HG03135 (cell line): ENCODE data around the gene EPB41L2.
"Not testable (repeated sequence)": the region's sequence is repeated elsewhere in the genome, so short reads cannot be mapped to it uniquely, and the experiment has no call there.

Experiments
- ATAC-seq: cut with Tn5 transposase; IDR thresholded peaks from one replicate; pipeline ENCODE4 v1.9.1; 2021; ENCODE audit warnings: mild to moderate bottlenecking, moderate library complexity; ENCODE audit not compliant: unreplicated experiment

The EPB41L2 gene

DNA sequence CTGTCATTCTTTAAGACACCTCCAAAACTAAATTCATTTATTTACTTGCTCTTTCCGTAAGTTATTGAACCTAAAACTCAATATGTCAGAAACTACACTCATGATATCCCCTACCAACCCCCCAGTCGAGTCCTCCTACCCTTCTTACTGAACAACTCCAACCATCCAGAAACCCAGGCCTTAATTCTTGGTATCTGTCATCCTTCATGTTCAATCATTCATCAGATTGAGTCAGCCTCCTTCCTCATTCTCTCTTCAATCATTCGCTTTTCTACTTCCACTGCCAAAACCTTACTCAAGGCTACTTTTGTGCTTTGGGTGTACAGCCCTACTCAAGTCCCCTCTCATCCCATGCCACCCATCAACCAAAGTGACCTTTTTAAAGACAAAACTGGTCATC lies 140.1 kb downstream of the EPB41L2 start:
- ATAC-seq: no peak

DNA sequence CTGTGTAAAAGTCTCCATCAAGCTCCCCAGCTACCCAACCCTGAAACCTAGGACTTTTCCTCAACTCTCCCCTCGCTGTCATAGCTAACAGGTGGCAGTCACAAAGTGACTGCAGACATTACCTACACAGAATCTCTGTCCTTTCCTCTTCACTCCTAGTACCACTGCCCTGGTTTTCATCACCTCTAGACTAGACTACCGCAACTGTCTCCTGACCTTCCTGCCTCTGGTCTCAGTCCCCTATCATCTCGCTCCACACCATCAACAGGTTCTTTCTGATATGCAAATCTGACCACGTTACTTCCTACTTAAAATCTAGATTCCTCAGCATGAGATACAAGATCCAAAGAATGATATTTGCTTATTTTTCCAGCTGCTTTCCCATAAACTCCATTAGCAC lies 142.1 kb downstream of the EPB41L2 start:
- ATAC-seq: no peak

DNA sequence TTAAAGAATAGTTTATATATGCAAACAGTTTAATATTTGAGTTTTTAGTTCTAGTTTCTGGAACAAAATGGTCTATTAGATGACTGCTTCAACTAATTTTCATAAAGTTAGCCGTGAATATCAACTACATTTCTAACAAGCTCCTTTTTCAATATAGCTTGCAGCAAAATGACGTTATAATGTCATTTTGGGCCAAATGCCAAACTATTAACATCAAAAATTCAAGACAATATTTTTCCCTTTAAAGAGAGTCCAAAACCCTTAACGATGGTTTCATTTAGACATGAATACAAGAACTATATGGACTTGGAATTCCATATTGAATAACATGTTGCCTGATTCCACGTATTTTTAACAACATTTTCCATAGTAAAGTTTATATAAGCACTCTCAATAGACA lies 144.9 kb downstream of the EPB41L2 start:
- no peak for ATAC-seq

DNA sequence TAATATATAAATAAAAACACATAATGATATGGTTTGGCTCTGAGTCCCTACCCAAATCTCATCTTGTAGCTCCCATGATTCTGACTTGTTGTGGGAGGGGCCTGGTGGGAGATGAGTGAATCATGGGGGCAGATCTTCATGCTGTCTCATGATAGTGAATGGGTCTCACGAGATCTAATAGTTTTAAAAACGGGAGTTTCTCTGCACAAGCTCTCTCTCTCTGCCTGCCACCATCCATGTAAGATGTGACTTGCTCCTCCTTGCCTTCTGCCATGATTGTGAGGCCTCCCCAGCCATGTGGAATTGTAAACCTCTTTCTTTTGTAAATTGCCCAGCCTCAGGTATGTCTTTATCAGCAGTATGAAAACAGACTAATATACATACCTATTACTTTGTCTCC lies 147.4 kb downstream of the EPB41L2 start:
- ATAC-seq: not testable (repeated sequence)

DNA sequence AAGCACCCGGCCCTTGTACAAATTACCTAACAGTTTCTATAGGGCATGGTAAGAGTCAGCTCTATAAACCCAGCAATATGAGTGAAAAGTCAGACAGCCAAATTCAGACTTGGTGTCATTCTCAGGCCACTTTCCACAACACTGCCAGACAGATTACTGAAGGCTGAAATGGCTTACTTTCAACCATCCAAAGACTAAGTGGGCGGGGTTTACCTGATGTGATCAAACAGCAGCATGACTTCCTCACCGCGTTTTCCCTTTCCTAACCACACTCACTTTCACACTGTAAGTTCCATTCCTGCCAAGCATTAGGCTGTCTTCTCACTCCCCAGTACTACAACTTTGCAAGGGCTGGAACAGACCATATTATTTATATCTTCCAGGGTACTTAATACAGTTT lies 149.9 kb downstream of the EPB41L2 start:
- peak; percentile 85 for ATAC-seq

GRCh38 chr6:130912434-130912833 lies 150.6 kb downstream of the EPB41L2 start:
- ATAC-seq: no peak

DNA sequence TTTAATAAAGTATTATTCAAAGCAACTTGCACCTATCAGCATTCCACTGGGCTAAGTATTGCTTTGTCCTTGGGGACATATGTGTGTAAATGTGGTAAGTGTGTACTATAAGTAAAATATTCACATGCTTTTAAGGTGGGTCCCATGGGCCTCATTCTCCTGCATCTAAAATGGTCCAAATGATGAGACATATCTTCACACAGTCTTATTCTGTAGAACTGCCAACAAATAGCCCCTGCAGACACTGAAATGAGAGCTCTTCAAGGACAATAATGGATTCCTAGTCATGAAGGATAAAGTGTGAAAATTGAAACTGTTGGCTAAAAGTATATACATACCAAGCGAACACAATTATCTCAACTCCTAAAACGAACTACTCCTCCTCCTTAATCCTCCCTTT lies 154.1 kb downstream of the EPB41L2 start:
- ATAC-seq: no peak

DNA sequence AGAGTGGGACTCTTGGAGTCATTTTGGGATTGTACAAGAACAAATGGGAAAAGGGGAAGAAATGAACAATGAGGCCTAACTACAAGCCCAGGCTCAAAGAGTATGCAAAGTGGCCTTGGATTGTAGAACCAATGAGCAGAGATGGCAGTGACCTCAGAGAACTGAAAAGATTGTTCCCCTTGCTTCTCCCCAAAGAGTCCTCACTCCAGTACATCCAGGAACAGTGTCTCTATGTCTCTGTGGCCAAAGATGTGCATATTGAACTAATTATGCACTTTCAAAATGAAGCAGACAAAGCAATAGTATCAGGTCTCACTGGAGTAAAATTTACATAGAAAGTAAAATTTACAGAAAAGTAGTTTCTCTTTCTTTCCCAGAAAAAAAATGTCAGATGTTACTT lies 154.9 kb downstream of the EPB41L2 start:
- ATAC-seq: no peak

GRCh38 chr6:130907687-130908086 lies 155.4 kb downstream of the EPB41L2 start:
- no peak for ATAC-seq

DNA sequence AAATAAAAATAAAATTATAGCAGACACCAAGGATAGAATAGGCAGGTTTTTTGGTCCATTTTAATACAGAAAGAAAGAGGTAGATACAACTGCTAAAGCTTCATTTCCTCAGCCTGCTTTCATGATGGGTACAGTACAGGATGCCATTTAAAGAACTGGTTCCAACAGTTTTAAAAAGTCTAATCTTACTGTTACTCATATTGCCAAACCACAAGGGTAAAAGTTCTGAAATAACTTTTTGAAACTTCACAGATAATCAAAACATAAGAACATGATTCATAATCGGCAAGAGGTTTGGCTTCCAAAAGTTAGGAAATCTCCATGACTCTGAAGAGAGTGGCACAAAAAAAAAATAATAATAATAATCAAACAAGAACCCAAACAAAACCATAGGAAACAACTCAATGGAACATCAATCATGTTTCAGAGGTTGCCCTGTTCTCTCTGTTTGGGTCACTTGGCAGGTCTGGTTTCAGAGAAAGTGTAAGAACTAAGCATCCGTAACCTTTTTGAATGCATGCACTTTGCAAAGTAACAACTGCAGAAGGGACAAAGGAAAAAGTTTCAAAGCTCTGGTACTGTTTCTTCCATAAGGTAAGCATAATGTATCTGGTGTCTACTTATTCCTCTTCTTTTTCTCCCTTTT lies 156.2 kb downstream of the EPB41L2 start:
- ATAC-seq: no peak

DNA sequence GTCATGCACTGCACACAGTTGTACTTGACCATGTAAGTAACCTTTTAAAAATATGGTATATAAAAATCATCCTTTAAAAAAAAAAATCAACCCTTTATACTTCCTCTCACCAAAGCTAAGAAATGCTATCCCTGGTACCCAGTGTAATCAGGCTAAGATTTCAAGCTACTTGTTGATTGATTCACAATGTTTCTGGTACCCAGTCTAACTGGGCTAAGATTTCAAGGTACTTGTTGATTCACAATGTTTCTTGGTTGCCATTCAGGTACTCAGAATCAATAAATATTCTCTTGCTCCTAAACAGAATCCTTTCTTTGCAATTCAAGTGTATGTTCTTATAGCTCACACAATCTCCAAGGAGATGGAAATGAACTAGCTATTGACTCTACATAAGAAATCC lies 159.4 kb downstream of the EPB41L2 start:
- ATAC-seq: no peak

DNA sequence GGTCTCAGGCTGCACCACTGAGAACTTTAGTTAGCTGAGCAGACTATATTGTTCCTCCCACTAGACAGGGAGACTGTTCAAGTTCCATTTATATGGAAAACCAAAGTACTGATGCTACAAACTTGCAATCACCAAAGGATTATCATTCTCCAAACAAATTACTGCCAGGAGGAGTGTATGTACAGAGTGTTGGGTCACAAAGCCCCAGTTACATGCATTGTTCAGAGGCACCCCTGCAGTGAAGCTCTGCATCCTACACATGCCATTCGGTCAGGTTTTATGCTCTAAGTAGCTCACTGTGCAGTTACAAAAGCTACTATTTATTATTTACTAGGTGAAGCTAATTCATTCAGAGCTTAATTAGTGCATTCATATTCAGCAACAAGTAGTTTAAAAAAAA lies 160.0 kb downstream of the EPB41L2 start:
- ATAC-seq: no peak

GRCh38 chr6:130900913-130901312 lies 162.1 kb downstream of the EPB41L2 start:
- ATAC-seq: no peak

DNA sequence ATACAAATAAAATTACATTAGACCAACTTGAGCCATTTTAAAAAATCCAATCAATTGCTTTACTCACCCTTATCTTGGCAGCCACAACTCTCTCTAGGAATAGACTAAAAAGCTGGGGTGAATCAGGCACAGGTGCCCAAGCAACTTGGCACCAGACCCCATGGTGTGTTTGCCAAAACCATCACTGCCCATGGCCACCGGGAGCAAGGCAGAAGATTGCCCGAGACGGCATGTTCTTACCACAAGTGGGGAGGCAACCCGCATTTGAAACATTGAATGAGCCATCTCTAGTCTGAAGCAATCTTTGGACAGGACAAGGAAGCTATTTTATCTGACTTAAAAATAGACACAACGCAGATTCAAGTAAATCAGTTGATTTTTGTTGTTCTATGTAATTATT lies 166.8 kb downstream of the EPB41L2 start:
- no peak for ATAC-seq

DNA sequence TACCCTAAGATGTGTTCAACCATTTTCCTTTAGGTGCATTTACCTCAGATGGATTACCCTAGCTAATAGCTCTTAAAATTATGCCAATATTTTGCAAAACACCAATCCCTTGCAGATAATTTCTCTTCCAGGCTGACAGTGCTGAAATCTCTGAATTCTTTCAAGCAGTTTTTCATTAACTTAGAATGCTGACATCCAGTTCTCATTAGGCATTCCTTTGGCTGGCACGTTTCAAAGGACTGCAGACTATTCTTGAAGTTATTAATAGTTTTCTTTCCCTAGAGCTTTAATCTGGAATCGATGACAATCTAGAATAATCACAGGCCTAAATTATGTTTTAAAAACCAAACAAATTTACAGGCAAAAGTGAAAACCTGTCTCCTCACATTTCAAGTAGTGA lies 167.5 kb downstream of the EPB41L2 start:
- ATAC-seq: no peak

GRCh38 chr6:130893766-130894165 lies 169.3 kb downstream of the EPB41L2 start:
- no peak for ATAC-seq

DNA sequence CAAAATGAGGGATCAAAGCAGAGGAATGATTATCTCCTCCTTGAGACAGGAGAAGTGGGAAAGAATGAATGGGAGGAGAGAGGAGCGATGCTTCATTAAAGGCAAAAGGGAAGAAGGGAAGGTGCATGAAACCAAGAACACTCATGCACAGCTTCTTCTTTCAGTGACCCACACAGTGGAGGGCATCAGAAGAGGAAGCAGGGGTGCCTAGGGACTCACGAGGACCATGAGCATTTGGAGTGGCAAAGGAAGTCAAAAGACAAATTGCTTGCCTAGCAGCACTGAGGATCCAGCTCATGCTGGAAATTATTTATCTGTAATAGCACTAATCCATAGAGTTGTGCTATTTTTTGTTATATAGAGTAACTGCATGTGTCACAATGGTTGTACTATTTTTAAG lies 169.8 kb downstream of the EPB41L2 start:
- ATAC-seq: no peak

- ATAC-seq: no peak
Measured at GRCh38 chr6:130890521-130890971, 172.5 kb downstream of the EPB41L2 start.

GRCh38 chr6:130889423-130889822 lies 173.6 kb downstream of the EPB41L2 start:
- no peak for ATAC-seq

DNA sequence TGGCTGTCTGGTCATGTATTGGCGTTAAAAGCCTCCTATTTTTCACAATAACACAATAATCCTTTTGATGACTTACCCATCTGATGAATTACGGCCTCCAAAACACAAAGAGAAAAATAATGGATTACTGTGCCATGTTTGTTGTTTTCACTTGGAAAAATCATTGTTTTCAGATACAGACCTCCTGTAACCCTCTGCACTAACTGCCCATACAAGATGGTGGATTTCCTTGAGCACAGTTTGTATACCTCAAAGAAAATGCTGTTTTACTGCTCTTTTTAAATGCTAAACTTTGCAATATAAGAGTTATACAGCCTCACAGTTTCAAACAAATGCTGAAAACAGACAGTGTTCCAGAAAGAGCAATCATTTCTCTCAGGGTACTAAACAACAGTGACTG lies 174.8 kb downstream of the EPB41L2 start:
- no peak for ATAC-seq

- no peak for ATAC-seq
Measured at GRCh38 chr6:130886966-130887365, 176.1 kb downstream of the EPB41L2 start.

GRCh38 chr6:130885392-130886192 lies 177.5 kb downstream of the EPB41L2 start:
- peak; percentile 88 for ATAC-seq
